ENCODE data around the gene SMCO2. TPM values are rescaled to one million over a fixed set of nuclear protein-coding genes. Genes with fewer than 3 reads are reported as not detected.

SMCO2 gene
- total RNA-seq, 3 donors from 2014 or later (not counting 1 experiment from before 2014, with no cell fraction given) = not detected

- H3K4me1 ChIP-seq (ENCODE audit: control insufficient read depth, insufficient read depth, low read length) = no peaks in the 10 kb centered on the region
- ATAC-seq (no peak), DNase-seq (no peak)
- TF ChIP-seq, protein P1, sequence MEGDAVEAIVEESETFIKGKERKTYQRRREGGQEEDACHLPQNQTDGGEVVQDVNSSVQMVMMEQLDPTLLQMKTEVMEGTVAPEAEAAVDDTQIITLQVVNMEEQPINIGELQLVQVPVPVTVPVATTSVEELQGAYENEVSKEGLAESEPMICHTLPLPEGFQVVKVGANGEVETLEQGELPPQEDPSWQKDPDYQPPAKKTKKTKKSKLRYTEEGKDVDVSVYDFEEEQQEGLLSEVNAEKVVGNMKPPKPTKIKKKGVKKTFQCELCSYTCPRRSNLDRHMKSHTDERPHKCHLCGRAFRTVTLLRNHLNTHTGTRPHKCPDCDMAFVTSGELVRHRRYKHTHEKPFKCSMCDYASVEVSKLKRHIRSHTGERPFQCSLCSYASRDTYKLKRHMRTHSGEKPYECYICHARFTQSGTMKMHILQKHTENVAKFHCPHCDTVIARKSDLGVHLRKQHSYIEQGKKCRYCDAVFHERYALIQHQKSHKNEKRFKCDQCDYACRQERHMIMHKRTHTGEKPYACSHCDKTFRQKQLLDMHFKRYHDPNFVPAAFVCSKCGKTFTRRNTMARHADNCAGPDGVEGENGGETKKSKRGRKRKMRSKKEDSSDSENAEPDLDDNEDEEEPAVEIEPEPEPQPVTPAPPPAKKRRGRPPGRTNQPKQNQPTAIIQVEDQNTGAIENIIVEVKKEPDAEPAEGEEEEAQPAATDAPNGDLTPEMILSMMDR (IDR thresholded peaks at IDR 0.05) = no peak
- WGBS (ENCODE audit: insufficient coverage) = 94% methylated on average over 1 of the region's 3 CpGs
- Mint-ChIP-seq H3K4me1 (peaks cover 0 to 8% of the 10 kb centered on the region in 2 donors), H3K9me3 (no peaks in the 10 kb centered on the region), H3K36me3 (no peaks in the 10 kb centered on the region), H3K27me3 (ENCODE audit: low read depth in 2 of 2) (peaks cover 10 to 16% of the 10 kb centered on the region in 2 donors), H3K4me3 (no peak overlapping the region), H3K27ac (no peak overlapping the region)
- no peaks in the 10 kb centered on the region for H3K27me3 ChIP-seq (ENCODE audit: control insufficient read depth, insufficient read depth, low read length)
- H3K9me3 ChIP-seq (ENCODE audit: control insufficient read depth, insufficient read depth, low read length) = no peaks in the 10 kb centered on the region
- H3K4me3 ChIP-seq (ENCODE audit: low read length) = no peak overlapping the region
- no peak overlapping the region for H3K27ac ChIP-seq (ENCODE audit: low read length)
- intact Hi-C loops (cut with micrococcal nuclease) = no loop called here
- no peaks in the 10 kb centered on the region for H3K36me3 ChIP-seq (ENCODE audit: control insufficient read depth, insufficient read depth, low read length)
These were observed 21.1 kb downstream of the SMCO2 start for GRCh38 chr12:27467641-27468040.

GRCh38 chr12:27468241-27468640 lies 21.7 kb downstream of the SMCO2 start:
- intact Hi-C loops (cut with micrococcal nuclease) = no loop called here
- WGBS (ENCODE audit: insufficient coverage) = 63% methylated on average over 2 of the region's 2 CpGs
- Mint-ChIP-seq H3K9me3 (no peaks in the 10 kb centered on the region), H3K4me1 (peaks cover 0 to 8% of the 10 kb centered on the region in 2 donors), H3K4me3 (no peak overlapping the region), H3K27me3 (ENCODE audit: low read depth in 2 of 2) (peaks cover 10 to 11% of the 10 kb centered on the region in 2 donors), H3K27ac (no peak overlapping the region), H3K36me3 (no peaks in the 10 kb centered on the region)
- Histone ChIP-seq H3K9me3 (ENCODE audit: control insufficient read depth, insufficient read depth, low read length) (no peaks in the 10 kb centered on the region), H3K36me3 (ENCODE audit: control insufficient read depth, insufficient read depth, low read length) (no peaks in the 10 kb centered on the region), H3K27ac (ENCODE audit: low read length) (no peak overlapping the region), H3K4me1 (ENCODE audit: control insufficient read depth, insufficient read depth, low read length) (no peaks in the 10 kb centered on the region), H3K4me3 (ENCODE audit: low read length) (no peak overlapping the region), H3K27me3 (ENCODE audit: control insufficient read depth, insufficient read depth, low read length) (no peaks in the 10 kb centered on the region)
- TF ChIP-seq, protein P1 (IDR thresholded peaks at IDR 0.05) = no peak
- DNase-seq (no peak), ATAC-seq (no peak)

DNA sequence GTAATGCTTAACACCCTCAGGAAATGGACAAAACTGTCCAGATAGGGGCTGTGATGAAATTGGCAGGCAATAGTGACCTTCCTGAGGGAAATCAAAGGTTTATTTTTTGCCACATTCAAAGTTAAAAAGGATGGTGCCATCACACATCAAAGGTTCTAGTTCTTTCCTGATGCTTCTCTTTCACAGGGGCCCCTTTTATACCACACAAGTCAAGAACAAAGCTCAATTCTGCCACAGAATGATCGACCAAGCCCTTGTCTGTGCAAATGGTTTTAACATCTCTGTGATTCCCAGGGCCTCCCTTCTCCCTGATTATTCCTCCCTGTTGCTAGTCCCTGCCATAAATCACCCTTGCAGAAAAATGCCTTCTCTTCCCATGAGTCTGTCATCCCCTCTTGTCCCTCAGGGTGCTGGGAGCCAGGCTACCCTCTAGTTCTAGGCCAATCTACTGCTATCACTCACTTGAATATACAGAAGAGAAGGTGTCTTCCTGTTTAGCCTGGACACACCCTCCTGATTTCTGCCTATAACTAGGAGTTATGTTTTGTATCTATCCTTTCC lies 22.7 kb downstream of the SMCO2 start:
- no peak for DNase-seq
- 23% methylated on average over 1 of the region's 1 CpG for WGBS (ENCODE audit: insufficient coverage)
- Mint-ChIP-seq H3K4me3 (no peak overlapping the region), H3K9me3 (no peaks in the 10 kb centered on the region), H3K36me3 (no peaks in the 10 kb centered on the region), H3K4me1 (peaks cover 0 to 8% of the 10 kb centered on the region in 2 donors), H3K27me3 (ENCODE audit: low read depth in 2 of 2) (peaks cover under 1 to 4% of the 10 kb centered on the region in 2 donors), H3K27ac (no peak overlapping the region)
- Histone ChIP-seq H3K27me3 (ENCODE audit: control insufficient read depth, insufficient read depth, low read length) (no peaks in the 10 kb centered on the region), H3K36me3 (ENCODE audit: control insufficient read depth, insufficient read depth, low read length) (no peaks in the 10 kb centered on the region), H3K9me3 (ENCODE audit: control insufficient read depth, insufficient read depth, low read length) (no peaks in the 10 kb centered on the region), H3K4me1 (ENCODE audit: control insufficient read depth, insufficient read depth, low read length) (no peaks in the 10 kb centered on the region), H3K4me3 (ENCODE audit: low read length) (no peak overlapping the region), H3K27ac (ENCODE audit: low read length) (no peak overlapping the region)
- intact Hi-C loops (cut with micrococcal nuclease) = no loop called here
- TF ChIP-seq, protein P1 (IDR thresholded peaks at IDR 0.05) = no peak
- no peak for ATAC-seq

DNA sequence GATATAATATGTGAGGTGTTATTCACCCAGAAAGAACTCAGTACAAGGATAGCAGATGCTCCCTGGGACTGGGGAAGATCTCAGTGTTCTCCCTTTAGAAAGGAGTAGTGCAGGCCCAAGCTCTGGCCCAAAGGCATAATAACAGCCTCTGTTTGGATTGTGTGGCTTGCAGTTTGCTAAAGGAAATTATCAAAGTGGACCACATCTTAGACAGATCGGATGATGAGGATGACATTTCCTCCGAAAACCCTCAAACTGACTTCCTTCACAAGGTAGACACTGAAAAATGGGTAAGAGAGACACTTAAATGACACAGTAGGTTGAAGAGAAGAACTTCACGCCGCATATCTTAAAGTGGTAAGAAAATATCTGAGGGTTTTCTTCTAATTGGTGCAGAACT lies 26.1 kb downstream of the SMCO2 start:
- no peaks in the 10 kb centered on the region for H3K9me3 ChIP-seq (ENCODE audit: control insufficient read depth, insufficient read depth, low read length)
- H3K36me3 Mint-ChIP-seq = peaks cover 14% of the 10 kb centered on the region

More for the DNA sequence above, 26.1 kb downstream of the SMCO2 start:
- Mint-ChIP-seq H3K4me3 (no peak overlapping the region), H3K9me3 (peaks cover 9 to 11% of the 10 kb centered on the region in 2 donors), H3K4me1 (peaks cover 0 to 3% of the 10 kb centered on the region in 2 donors), H3K27ac (no peak overlapping the region), H3K27me3 (ENCODE audit: low read depth in 2 of 2) (peaks cover 0 to 2% of the 10 kb centered on the region in 2 donors)
- ATAC-seq (no peak), DNase-seq (no peak)
- WGBS (ENCODE audit: insufficient coverage) = 53% methylated on average over 2 of the region's 4 CpGs
- Histone ChIP-seq H3K36me3 (ENCODE audit: control insufficient read depth, insufficient read depth, low read length) (no peaks in the 10 kb centered on the region), H3K27me3 (ENCODE audit: control insufficient read depth, insufficient read depth, low read length) (no peaks in the 10 kb centered on the region), H3K4me3 (ENCODE audit: low read length) (no peak overlapping the region), H3K27ac (ENCODE audit: low read length) (no peak overlapping the region), H3K4me1 (ENCODE audit: control insufficient read depth, insufficient read depth, low read length) (no peaks in the 10 kb centered on the region)
- TF ChIP-seq, protein P1 (IDR thresholded peaks at IDR 0.05) = no peak
- intact Hi-C loops (cut with micrococcal nuclease) = no loop called here

All from natural killer cell (primary cell).